SK-N-SH (cell line): ENCODE measurements around the gene CCL28. TPM values are rescaled to one million over a fixed set of nuclear protein-coding genes. Genes with fewer than 3 reads are reported as not detected.

ENCODE experiments used
- CTCF ChIA-PET: fragments of 300-600, 350-600 bp; formaldehyde crosslinking; extraction: SDS; loops from one replicate; lab custom pipeline; 2021; lab: Yijun Ruan, JAX
- POLR2A ChIA-PET: fragments of 350-600 bp; sonication (Branson Sonifier 250); formaldehyde crosslinking; extraction: SDS; loops from one replicate; lab custom pipeline; 2020; ENCODE audit warnings: antibody characterized with exemption, inconsistent platforms; lab: Yijun Ruan, JAX
- DNase-seq: peaks from one replicate; pipeline ENCODE4 v3.0.0; 2012
- H2AFZ ChIP-seq: fragments of 200-600 bp; sonication (generic); 2 replicates; pipeline ENCODE4 v1.8.1; 2016; ENCODE audit warnings: antibody characterized with exemption, mild to moderate bottlenecking, low read depth
- H3F3A ChIP-seq: fragments of 200-600 bp; sonication (generic); replicated peaks from 2 replicates; pipeline ENCODE3; 2016; ENCODE audit warnings: antibody characterized with exemption, mild to moderate bottlenecking; ENCODE audit not compliant: insufficient read depth
- H3K27ac ChIP-seq, 2 experiments: fragments of 200-500 bp in 1 of 2; fragments of 200-600 bp in 1 of 2; sonication (Bioruptor generic) in 1 of 2; sonication (generic), shearing (Covaris generic) in 1 of 2; 2 replicates each; pipeline versions ENCODE4 v1.5.1 to v1.6.1; 2014 to 2016; ENCODE audit warnings: low read depth in 2 of 2, inconsistent platforms in 1 of 2, low read length in 1 of 2, mild to moderate bottlenecking in 1 of 2, mixed read lengths in 1 of 2
- H3K27me3 ChIP-seq: fragments of 200-600 bp; sonication (generic), shearing (Covaris generic); 2 replicates; pipeline ENCODE4 v1.6.1; 2016; ENCODE audit warnings: mixed run types; ENCODE audit not compliant: insufficient read depth
- H3K36me3 ChIP-seq, 2 experiments: fragments of 200-500 bp in 1 of 2; fragments of 200-600 bp in 1 of 2; sonication (Bioruptor generic) in 1 of 2; sonication (generic) in 1 of 2; replicated peaks in 1 of 2; 2 replicates each; pipeline versions ENCODE3 to v1.5.1; 2014 to 2016; ENCODE audit warnings: low read length in 1 of 2, mild to moderate bottlenecking in 1 of 2; ENCODE audit not compliant: insufficient read depth in 2 of 2, control insufficient read depth in 1 of 2
- H3K4me1 ChIP-seq, 2 experiments: fragments of 200-500 bp in 1 of 2; fragments of 200-600 bp in 1 of 2; sonication (Bioruptor generic) in 1 of 2; sonication (generic), shearing (Covaris generic) in 1 of 2; 2 replicates each; pipeline versions ENCODE4 v1.5.1 to v1.6.1; 2014 to 2016; ENCODE audit warnings: low read depth in 1 of 2, low read length in 1 of 2, mixed run types in 1 of 2; ENCODE audit not compliant: insufficient read depth in 2 of 2, control insufficient read depth in 1 of 2
- H3K4me2 ChIP-seq: fragments of 200-600 bp; sonication (generic), shearing (Covaris generic); 2 replicates; pipeline ENCODE4 v1.6.1; 2017; ENCODE audit warnings: mixed run types
- H3K4me3 ChIP-seq, 2 experiments: fragments of 200-500 bp in 1 of 2; fragments of 200-600 bp in 1 of 2; sonication (Bioruptor generic) in 1 of 2; sonication (generic), shearing (Covaris generic) in 1 of 2; 2 replicates each; pipeline versions ENCODE4 v1.5.1 to v1.8.1; 2014 to 2016; ENCODE audit warnings: low read depth in 2 of 2, inconsistent platforms in 1 of 2, low read length in 1 of 2, mild to moderate bottlenecking in 1 of 2, mixed read lengths in 1 of 2, moderate library complexity in 1 of 2
- H3K79me2 ChIP-seq: fragments of 200-600 bp; sonication (generic); 2 replicates; pipeline ENCODE4 v1.8.1; 2017; ENCODE audit warnings: mild to moderate bottlenecking; ENCODE audit not compliant: insufficient read depth
- H3K9ac ChIP-seq: fragments of 200-600 bp; sonication (generic); 2 replicates; pipeline ENCODE4 v1.6.1; 2017; ENCODE audit warnings: mixed run types
- H3K9me2 ChIP-seq: fragments of 200-600 bp; sonication (generic); 2 replicates; pipeline ENCODE4 v1.6.1; 2017; ENCODE audit warnings: mixed run types
- H3K9me3 ChIP-seq: fragments of 200-600 bp; sonication (generic); 2 replicates; pipeline ENCODE4 v1.6.1; 2017; ENCODE audit warnings: mixed run types, mild to moderate bottlenecking, moderate library complexity
- H4K20me1 ChIP-seq: fragments of 200-600 bp; sonication (generic); 2 replicates; pipeline ENCODE4 v1.6.1; 2017; ENCODE audit warnings: mild to moderate bottlenecking, mixed run types; ENCODE audit not compliant: insufficient read depth
- CHD2 ChIP-seq: fragments of 150-350 bp; IDR thresholded peaks from 2 replicates; pipeline ENCODE4 v1.6.1; 2018; ENCODE audit warnings: low read length; ENCODE audit not compliant: partially characterized antibody
- EP300 ChIP-seq, 2 experiments: IDR thresholded peaks; 2 replicates each; pipeline versions ENCODE4 v1.4.0 to v1.6.1; 2012; ENCODE audit warnings: borderline replicate concordance in 1 of 2, low read depth in 1 of 2, low read length in 1 of 2
- EZH2phosphoT487 ChIP-seq: fragments of 200-600 bp; sonication (generic); IDR thresholded peaks from 2 replicates; pipeline ENCODE4 v1.6.1; 2017; ENCODE audit warnings: low read depth, mixed run types, mild to moderate bottlenecking, antibody characterized with exemption, moderate library complexity, borderline replicate concordance
- MAX ChIP-seq: IDR thresholded peaks from 2 replicates; pipeline ENCODE4 v1.4.0; 2012; ENCODE audit warnings: low read depth
- MEF2A ChIP-seq: IDR thresholded peaks from 2 replicates; pipeline ENCODE4 v1.4.0; 2012; ENCODE audit warnings: low read depth, borderline replicate concordance
- NFIC ChIP-seq: IDR thresholded peaks from 2 replicates; pipeline ENCODE4 v1.4.0; 2012; ENCODE audit warnings: borderline replicate concordance
- NRF1 ChIP-seq: IDR thresholded peaks from 2 replicates; pipeline ENCODE4 v1.6.1; 2012; ENCODE audit warnings: low read depth, mild to moderate bottlenecking, low read length
- POLR2AphosphoS5 ChIP-seq: IDR thresholded peaks from 2 replicates; pipeline ENCODE4 v1.6.1; 2012; ENCODE audit warnings: low read depth, low read length
- RAD21 ChIP-seq: IDR thresholded peaks from 2 replicates; pipeline ENCODE4 v1.6.1; 2012; ENCODE audit warnings: mild to moderate bottlenecking, low read length
- REST ChIP-seq: IDR thresholded peaks from 2 replicates; pipeline ENCODE4 v1.6.1; 2012; ENCODE audit warnings: mild to moderate bottlenecking, low read depth, low read length, moderate library complexity
- RFX5 ChIP-seq: IDR thresholded peaks from 2 replicates; pipeline ENCODE4 v1.6.1; 2012; ENCODE audit warnings: mild to moderate bottlenecking, improper control_type of control experiment, low read length
- RXRA ChIP-seq: IDR thresholded peaks from 2 replicates; pipeline ENCODE4 v1.4.0; 2012; ENCODE audit warnings: low read depth, mild to moderate bottlenecking, borderline replicate concordance
- SMC3 ChIP-seq: IDR thresholded peaks from 2 replicates; pipeline ENCODE4 v1.6.1; 2012; ENCODE audit warnings: low read depth, low read length, improper control_type of control experiment
- YY1 ChIP-seq: IDR thresholded peaks from 2 replicates; pipeline ENCODE4 v1.4.0; 2012; ENCODE audit warnings: low read depth, mild to moderate bottlenecking
- WGBS: methylation state at CpG from one replicate; pipeline ENCODE4 v1.1.6; 2017; ENCODE audit warnings: low lambda C conversion rate; 5-methylcytosine and 5-hydroxymethylcytosine counted together
- polyA plus RNA-seq, 3 experiments: library from polyadenylated mRNA; depleted of rRNA; stranded (reverse); fragments of >200 nt; gene quantifications; 2 replicates each; pipeline ENCODE4 v1.2.3, GENCODE V29; 2012
- TF ChIP-seq, protein P1 (sequence below): fragments of 150-350 bp; IDR thresholded peaks from 2 replicates; pipeline ENCODE4 v1.6.1; 2017; ENCODE audit warnings: antibody characterized with exemption, low read length, low read depth, borderline replicate concordance
- TF ChIP-seq, protein P2 (sequence below): IDR thresholded peaks from 2 replicates; pipeline ENCODE4 v1.4.0; 2012; ENCODE audit warnings: low read depth, borderline replicate concordance
- TF ChIP-seq, protein P3 (sequence below): IDR thresholded peaks from 2 replicates; pipeline ENCODE4; 2012

Gene CCL28
- polyA plus RNA-seq, 1 of the 3 experiments (the other 2 are of a cell fraction), result not detected

DNA sequence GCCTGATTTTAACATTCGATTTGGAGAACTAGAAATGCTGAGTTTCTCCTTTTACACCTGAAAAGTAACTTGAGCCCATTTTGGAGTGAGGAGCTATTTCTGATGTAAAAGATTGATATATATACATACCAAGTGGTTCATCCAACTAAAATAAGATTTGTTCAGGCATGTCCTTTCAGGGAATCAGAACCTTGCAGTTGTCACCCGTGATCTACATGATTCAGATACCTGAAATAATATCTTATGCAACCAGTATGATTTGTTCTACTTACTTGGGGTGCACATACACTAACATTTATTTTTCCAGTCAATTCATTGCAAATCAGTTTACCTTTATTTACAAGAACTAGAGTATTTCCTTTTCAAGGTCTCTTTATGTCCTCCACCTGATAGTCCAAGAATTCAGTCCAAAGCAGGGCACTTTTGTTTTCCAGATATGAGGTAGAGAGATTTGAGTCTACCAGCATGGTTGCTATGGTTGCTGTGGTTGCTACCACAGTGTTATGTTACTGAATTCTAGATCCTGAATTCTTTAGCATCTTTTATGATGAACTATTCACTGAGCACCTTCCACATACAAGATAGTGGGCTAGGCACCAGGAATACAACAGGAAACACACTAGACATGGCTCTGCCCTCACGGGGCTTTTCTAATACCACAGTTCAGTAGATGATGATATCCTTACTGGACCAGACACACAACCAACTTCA, 49.3 kb downstream of the CCL28 start:
- Histone ChIP-seq H3F3A (no peaks in the 10 kb centered on the region), H3K36me3 (no peaks in the 10 kb centered on the region), H3K9me3 (0 out of 2 replicates have a peak, but pooled peaks cover 4% of the 10 kb centered on the region), H3K4me3 (no peak overlapping the region), H3K9ac (no peak overlapping the region), H2AFZ (no peak overlapping the region), H3K4me2 (no peak overlapping the region), H3K79me2 (no peaks in the 10 kb centered on the region), H3K4me1 (no peaks in the 10 kb centered on the region), H4K20me1 (no peaks in the 10 kb centered on the region), H3K9me2 (no peaks in the 10 kb centered on the region), H3K27ac (no peak overlapping the region), H3K27me3 (no peaks in the 10 kb centered on the region)
- DNase-seq, result no peak
- POLR2A ChIA-PET, result no interaction called here
- no peak for TF ChIP-seq EZH2phosphoT487
- no peak for TF ChIP-seq POLR2AphosphoS5
- TF ChIP-seq, protein P1, sequence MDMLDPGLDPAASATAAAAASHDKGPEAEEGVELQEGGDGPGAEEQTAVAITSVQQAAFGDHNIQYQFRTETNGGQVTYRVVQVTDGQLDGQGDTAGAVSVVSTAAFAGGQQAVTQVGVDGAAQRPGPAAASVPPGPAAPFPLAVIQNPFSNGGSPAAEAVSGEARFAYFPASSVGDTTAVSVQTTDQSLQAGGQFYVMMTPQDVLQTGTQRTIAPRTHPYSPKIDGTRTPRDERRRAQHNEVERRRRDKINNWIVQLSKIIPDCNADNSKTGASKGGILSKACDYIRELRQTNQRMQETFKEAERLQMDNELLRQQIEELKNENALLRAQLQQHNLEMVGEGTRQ, result no peak
- TF ChIP-seq, protein P2, sequence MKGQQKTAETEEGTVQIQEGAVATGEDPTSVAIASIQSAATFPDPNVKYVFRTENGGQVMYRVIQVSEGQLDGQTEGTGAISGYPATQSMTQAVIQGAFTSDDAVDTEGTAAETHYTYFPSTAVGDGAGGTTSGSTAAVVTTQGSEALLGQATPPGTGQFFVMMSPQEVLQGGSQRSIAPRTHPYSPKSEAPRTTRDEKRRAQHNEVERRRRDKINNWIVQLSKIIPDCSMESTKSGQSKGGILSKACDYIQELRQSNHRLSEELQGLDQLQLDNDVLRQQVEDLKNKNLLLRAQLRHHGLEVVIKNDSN, result no peak
- TF ChIP-seq MAX, result no peak
- no peak for TF ChIP-seq YY1
- TF ChIP-seq, protein P3, sequence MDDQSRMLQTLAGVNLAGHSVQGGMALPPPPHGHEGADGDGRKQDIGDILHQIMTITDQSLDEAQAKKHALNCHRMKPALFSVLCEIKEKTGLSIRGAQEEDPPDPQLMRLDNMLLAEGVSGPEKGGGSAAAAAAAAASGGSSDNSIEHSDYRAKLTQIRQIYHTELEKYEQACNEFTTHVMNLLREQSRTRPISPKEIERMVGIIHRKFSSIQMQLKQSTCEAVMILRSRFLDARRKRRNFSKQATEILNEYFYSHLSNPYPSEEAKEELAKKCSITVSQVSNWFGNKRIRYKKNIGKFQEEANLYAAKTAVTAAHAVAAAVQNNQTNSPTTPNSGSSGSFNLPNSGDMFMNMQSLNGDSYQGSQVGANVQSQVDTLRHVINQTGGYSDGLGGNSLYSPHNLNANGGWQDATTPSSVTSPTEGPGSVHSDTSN, result no peak
- no peak for TF ChIP-seq CHD2
- TF ChIP-seq RFX5, result no peak
- no peak for TF ChIP-seq SMC3
- no peak for TF ChIP-seq RAD21
- TF ChIP-seq NFIC, result no peak
- TF ChIP-seq REST, result no peak
- no peak for TF ChIP-seq RXRA
- no peak for TF ChIP-seq NRF1
- no peak for TF ChIP-seq MEF2A
- TF ChIP-seq EP300 (IDR thresholded peaks at IDR 0.05; ENCODE audit: borderline replicate concordance in 1 of 2, low read depth in 1 of 2, low read length in 1 of 2), result no peak
- 6% methylated on average over 3 of the region's 3 CpGs for WGBS
- CTCF ChIA-PET, result no interaction called here
